ENCODE results near the gene SLFN13. TPM values are rescaled to one million over a fixed set of nuclear protein-coding genes. Genes with fewer than 3 reads are reported as not detected.
A peak's percentile ranks its signal among the peaks of the same experiment; 100 is the strongest.
"Not testable (repeated sequence)": the region's sequence is repeated elsewhere in the genome, so short reads cannot be mapped to it uniquely, and the experiment has no call there.

The SLFN13 gene
- total RNA-seq, 1 donor from 2014 or later: 1.0 TPM

DNA sequence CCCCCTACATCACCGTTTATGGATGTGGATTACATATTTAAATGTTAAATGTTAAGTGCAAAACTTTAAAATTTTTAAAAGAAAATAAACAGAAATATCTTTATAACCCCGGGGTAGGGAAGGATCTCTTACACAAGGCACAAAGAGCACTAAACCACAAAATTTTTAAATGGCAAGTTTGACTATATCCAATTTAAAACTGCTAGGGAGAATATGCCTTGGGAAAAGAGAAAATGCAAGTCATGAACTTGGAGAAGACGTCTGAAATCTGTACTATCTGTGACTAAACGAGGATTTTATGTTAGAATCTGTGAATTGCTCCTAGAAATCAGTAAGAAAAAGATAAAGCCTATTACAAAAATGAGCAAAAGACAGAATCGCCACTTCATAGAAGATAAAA lies 28.7 kb upstream of the SLFN13 start:
- H3K27me3 ChIP-seq (ENCODE audit: control insufficient read depth in 3 of 3, insufficient read depth in 3 of 3, low read length in 3 of 3): peaks cover 0 to 14% (median 0%) of the 10 kb centered on the region in 3 donors
- H3K27ac ChIP-seq (ENCODE audit: low read depth, low read length): no peak overlapping the region
- H3K9me3 ChIP-seq (ENCODE audit: control insufficient read depth in 3 of 3, low read length in 3 of 3): no peaks in the 10 kb centered on the region
- H3K9ac ChIP-seq (ENCODE audit: low read depth in 1 of 3, low read length in 3 of 3): no peak overlapping the region
- H3K4me1 ChIP-seq (ENCODE audit: control insufficient read depth in 3 of 3, insufficient read depth in 3 of 3, low read length in 3 of 3): no peaks in the 10 kb centered on the region
- H3K4me3 ChIP-seq (ENCODE audit: low read length in 3 of 3): no peak overlapping the region
- no peaks in the 10 kb centered on the region for H3K36me3 ChIP-seq (ENCODE audit: control insufficient read depth in 3 of 3, insufficient read depth in 3 of 3, low read length in 3 of 3)

DNA sequence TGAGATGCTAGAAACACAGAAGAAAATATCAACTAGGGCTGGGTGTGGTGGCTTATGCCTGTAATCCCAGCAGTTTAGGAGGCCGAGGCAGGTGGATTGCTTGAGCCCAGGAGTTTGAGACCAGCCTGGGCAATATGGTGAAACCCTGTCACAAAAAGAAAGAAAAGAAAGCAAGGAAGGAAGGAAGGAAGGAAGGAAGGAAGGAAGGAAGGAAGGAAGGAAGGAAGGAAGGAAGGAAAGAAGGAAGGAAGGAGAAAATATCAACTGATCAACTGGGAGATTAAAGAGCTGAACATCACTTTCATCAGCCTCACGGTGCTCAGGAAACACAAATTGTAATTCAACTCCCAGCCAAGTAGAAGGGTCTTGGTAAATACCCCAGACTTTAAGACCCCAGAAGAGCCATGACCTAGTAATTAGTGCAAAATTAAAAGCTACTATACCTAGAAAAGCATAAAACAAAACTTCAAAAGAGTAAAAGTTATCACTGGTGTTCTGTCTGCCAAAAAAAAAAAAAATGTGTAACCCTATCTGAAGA lies 27.8 kb upstream of the SLFN13 start:
- H3K4me3 ChIP-seq (ENCODE audit: low read length in 3 of 3): no peak overlapping the region
- H3K36me3 ChIP-seq (ENCODE audit: control insufficient read depth in 3 of 3, insufficient read depth in 3 of 3, low read length in 3 of 3): no peaks in the 10 kb centered on the region
- no peak overlapping the region for H3K27ac ChIP-seq (ENCODE audit: low read depth, low read length)
- H3K9me3 ChIP-seq (ENCODE audit: control insufficient read depth in 3 of 3, low read length in 3 of 3): no peaks in the 10 kb centered on the region
- no peak overlapping the region for H3K9ac ChIP-seq (ENCODE audit: low read depth in 1 of 3, low read length in 3 of 3)
- peaks cover 0 to 14% (median 0%) of the 10 kb centered on the region in 3 donors for H3K27me3 ChIP-seq (ENCODE audit: control insufficient read depth in 3 of 3, insufficient read depth in 3 of 3, low read length in 3 of 3)
- no peaks in the 10 kb centered on the region for H3K4me1 ChIP-seq (ENCODE audit: control insufficient read depth in 3 of 3, insufficient read depth in 3 of 3, low read length in 3 of 3)

DNA sequence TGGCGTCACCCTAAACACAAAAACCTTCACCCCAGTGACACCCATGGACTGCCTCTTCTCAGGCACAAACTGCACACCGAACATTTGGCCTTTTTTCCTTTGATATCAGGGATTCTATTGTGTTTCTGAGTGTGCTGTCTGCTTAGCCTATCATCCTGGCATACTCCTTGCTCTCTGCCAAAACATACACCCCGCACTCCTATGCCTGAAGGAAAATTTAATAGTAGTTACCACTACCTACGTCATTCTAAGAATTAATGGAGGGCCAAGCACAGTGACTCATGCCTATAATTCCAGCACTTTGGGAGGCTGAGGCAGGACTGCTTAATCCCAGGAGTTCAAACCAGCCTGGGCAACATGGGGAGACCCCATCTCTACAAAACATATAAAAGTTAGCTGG lies 19.9 kb upstream of the SLFN13 start:
- H3K4me3 ChIP-seq (ENCODE audit: low read length in 3 of 3): no peak overlapping the region
- no peaks in the 10 kb centered on the region for H3K4me1 ChIP-seq (ENCODE audit: control insufficient read depth in 3 of 3, insufficient read depth in 3 of 3, low read length in 3 of 3)
- no peak overlapping the region for H3K27ac ChIP-seq (ENCODE audit: low read depth, low read length)
- no peak overlapping the region for H3K9ac ChIP-seq (ENCODE audit: low read depth in 1 of 3, low read length in 3 of 3)
- H3K27me3 ChIP-seq (ENCODE audit: control insufficient read depth in 3 of 3, insufficient read depth in 3 of 3, low read length in 3 of 3): peaks cover 0 to 4% (median 4%) of the 10 kb centered on the region in 3 donors
- no peaks in the 10 kb centered on the region for H3K36me3 ChIP-seq (ENCODE audit: control insufficient read depth in 3 of 3, insufficient read depth in 3 of 3, low read length in 3 of 3)
- H3K9me3 ChIP-seq (ENCODE audit: control insufficient read depth in 3 of 3, low read length in 3 of 3): no peaks in the 10 kb centered on the region

DNA sequence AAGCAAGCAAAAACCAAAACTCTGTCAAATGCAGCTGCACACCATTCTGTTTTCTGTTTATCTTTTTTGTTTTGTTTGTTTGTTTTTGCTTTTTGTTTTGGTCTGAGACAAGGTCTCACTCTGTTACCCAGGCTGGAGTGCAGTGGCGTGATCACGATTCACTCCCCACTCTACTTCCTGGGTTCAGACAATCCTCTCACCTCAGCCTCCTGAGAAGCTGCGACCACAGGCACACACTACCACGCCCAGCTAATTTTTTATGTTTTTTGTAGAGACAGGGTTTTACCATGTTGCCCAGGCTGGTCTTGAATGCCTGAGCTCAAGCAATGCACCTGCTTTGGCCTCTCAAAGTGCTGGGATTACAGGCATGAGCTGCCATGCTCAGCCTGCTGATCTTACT lies 19.3 kb upstream of the SLFN13 start:
- Histone ChIP-seq H3K27ac (ENCODE audit: low read depth, low read length) (no peak overlapping the region), H3K9me3 (ENCODE audit: control insufficient read depth in 3 of 3, low read length in 3 of 3) (no peaks in the 10 kb centered on the region), H3K36me3 (ENCODE audit: control insufficient read depth in 3 of 3, insufficient read depth in 3 of 3, low read length in 3 of 3) (no peaks in the 10 kb centered on the region)

DNA sequence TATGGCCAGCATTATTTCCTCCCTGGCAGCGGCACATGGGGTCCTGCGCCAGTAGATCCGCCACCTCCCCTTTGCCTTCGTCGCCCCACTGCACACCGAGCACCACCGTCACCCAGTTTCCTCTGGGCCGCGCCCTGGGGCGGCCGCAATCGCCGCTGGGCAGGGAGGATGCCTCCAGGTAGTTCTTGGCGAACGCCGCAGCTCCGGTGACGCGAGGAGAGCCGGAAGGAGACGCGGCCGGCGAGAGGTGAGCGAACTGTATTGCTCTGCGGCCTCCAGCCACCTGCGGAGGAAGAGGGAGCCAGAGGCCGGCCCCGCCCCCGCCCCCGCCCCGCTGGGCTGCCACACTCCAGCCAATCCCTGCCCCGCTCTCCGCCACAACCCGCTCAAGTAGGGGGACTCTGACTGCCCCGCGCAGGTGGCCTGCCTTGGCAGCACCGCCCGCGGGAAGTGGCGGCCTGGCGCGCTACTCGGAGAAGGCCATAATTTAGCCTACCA lies 11.8 kb upstream of the SLFN13 start:
- H3K27me3 ChIP-seq (ENCODE audit: control insufficient read depth in 3 of 3, insufficient read depth in 3 of 3, low read length in 3 of 3): peaks cover 0 to 23% (median 15%) of the 10 kb centered on the region in 3 donors
- H3K27ac ChIP-seq (ENCODE audit: low read depth, low read length): no peak overlapping the region
- H3K36me3 ChIP-seq (ENCODE audit: control insufficient read depth in 3 of 3, insufficient read depth in 3 of 3, low read length in 3 of 3): no peaks in the 10 kb centered on the region
- peak overlapping the region in 2 of 3 donors; percentile 3 to 59 for H3K4me3 ChIP-seq (ENCODE audit: low read length in 3 of 3)
- no peak overlapping the region for H3K9ac ChIP-seq (ENCODE audit: low read depth in 1 of 3, low read length in 3 of 3)
- peaks cover 0 to 3% (median 0%) of the 10 kb centered on the region in 3 donors for H3K4me1 ChIP-seq (ENCODE audit: control insufficient read depth in 3 of 3, insufficient read depth in 3 of 3, low read length in 3 of 3)
- H3K9me3 ChIP-seq (ENCODE audit: control insufficient read depth in 3 of 3, low read length in 3 of 3): no peaks in the 10 kb centered on the region

More for the DNA sequence above, 19.3 kb upstream of the SLFN13 start:
- Histone ChIP-seq H3K27me3 (ENCODE audit: control insufficient read depth in 3 of 3, insufficient read depth in 3 of 3, low read length in 3 of 3) (peaks cover 0 to 6% (median 4%) of the 10 kb centered on the region in 3 donors), H3K9ac (ENCODE audit: low read depth in 1 of 3, low read length in 3 of 3) (no peak overlapping the region), H3K4me3 (ENCODE audit: low read length in 3 of 3) (no peak overlapping the region), H3K4me1 (ENCODE audit: control insufficient read depth in 3 of 3, insufficient read depth in 3 of 3, low read length in 3 of 3) (no peaks in the 10 kb centered on the region)

DNA sequence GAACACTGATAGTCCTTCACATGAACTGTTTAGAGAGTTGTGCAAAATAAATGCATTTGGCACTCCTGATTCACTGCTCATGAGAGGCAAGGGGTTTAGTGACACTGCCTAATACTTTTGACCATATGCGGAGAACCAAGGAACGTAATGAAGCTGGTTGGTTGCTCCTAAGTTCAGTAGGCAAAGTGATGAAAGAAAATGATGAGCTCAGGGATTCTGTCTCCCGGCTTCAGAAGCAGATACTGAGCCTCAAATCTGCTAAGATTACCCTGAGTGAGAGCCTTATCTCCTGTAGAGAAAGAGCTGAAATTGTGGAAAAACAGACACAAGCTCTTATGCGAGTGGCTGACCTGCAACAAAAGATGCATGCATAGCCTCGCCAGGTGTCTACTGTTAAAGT lies 5.5 kb upstream of the SLFN13 start:
- H3K4me1 ChIP-seq (ENCODE audit: control insufficient read depth in 3 of 3, insufficient read depth in 3 of 3, low read length in 3 of 3); H3K27ac ChIP-seq (ENCODE audit: low read depth, low read length); H3K9ac ChIP-seq (ENCODE audit: low read depth in 1 of 3, low read length in 3 of 3); H3K36me3 ChIP-seq (ENCODE audit: control insufficient read depth in 3 of 3, insufficient read depth in 3 of 3, low read length in 3 of 3); H3K9me3 ChIP-seq (ENCODE audit: control insufficient read depth in 3 of 3, low read length in 3 of 3); H3K4me3 ChIP-seq (ENCODE audit: low read length in 3 of 3): not testable (repeated sequence)
- peaks cover 9 to 11% (median 10%) of the 10 kb centered on the region in 3 donors for H3K27me3 ChIP-seq (ENCODE audit: control insufficient read depth in 3 of 3, insufficient read depth in 3 of 3, low read length in 3 of 3)

DNA sequence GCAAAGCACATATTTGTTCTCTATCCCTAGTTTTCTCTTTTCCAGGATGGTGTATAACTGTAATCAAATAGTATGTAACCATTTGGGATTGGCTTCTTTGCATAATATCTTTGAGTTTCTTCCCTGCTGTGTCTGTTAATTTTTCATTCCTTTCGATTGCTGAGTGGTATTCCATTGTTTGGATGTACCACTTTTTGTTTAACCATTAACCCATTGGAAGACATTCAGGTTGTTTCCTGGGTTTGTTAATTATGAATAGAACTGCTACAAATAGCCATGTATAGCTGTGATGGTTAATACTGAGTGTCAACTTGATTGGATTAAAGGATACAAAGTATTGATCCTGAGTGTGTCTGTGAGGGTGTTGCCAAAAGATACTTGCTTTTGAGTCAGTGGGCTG lies 4.6 kb upstream of the SLFN13 start:
- no peak overlapping the region for H3K4me3 ChIP-seq (ENCODE audit: low read length in 3 of 3)
- H3K27ac ChIP-seq (ENCODE audit: low read depth, low read length): no peak overlapping the region
- no peaks in the 10 kb centered on the region for H3K36me3 ChIP-seq (ENCODE audit: control insufficient read depth in 3 of 3, insufficient read depth in 3 of 3, low read length in 3 of 3)
- H3K9me3 ChIP-seq (ENCODE audit: control insufficient read depth in 3 of 3, low read length in 3 of 3): no peaks in the 10 kb centered on the region
- no peak overlapping the region for H3K9ac ChIP-seq (ENCODE audit: low read depth in 1 of 3, low read length in 3 of 3)
- H3K4me1 ChIP-seq (ENCODE audit: control insufficient read depth in 3 of 3, insufficient read depth in 3 of 3, low read length in 3 of 3): peaks cover 4 to 12% (median 8%) of the 10 kb centered on the region in 3 donors
- peaks cover 15 to 19% (median 19%) of the 10 kb centered on the region in 3 donors for H3K27me3 ChIP-seq (ENCODE audit: control insufficient read depth in 3 of 3, insufficient read depth in 3 of 3, low read length in 3 of 3)

DNA sequence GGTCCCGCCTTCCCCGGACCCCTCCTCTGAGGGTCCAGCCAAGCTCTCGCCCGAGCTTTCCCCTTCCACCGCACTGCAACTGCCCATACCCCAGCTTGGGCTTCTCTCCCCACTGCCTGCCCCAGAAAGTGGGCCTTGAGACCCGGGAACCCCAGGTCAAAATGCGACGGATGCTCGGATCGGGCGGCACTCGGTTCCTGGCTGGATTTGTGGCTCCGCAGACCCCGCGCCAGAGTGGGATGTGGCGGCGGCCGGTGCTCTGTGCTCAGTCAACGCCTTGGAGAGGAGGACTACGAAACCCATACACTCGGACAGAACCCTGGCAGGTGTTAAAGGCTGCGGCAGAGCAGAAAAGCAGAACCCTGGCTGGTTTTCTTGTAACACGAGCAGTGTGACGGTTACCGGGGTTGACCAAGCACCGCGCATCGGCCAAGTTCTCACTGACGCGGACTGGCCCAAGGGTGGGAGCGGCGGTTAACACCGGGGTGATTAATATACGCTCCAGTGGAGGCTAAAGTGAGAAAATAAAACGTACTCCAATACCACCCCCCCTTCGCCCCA lies 885 bp upstream of the SLFN13 start:
- Histone ChIP-seq H3K9me3 (ENCODE audit: control insufficient read depth in 3 of 3, low read length in 3 of 3) (no peaks in the 10 kb centered on the region), H3K9ac (ENCODE audit: low read depth in 1 of 3, low read length in 3 of 3) (no peak overlapping the region), H3K27ac (ENCODE audit: low read depth, low read length) (no peak overlapping the region), H3K4me1 (ENCODE audit: control insufficient read depth in 3 of 3, insufficient read depth in 3 of 3, low read length in 3 of 3) (peaks cover 7 to 12% (median 8%) of the 10 kb centered on the region in 3 donors), H3K27me3 (ENCODE audit: control insufficient read depth in 3 of 3, insufficient read depth in 3 of 3, low read length in 3 of 3) (peaks cover 15 to 31% (median 27%) of the 10 kb centered on the region in 3 donors), H3K4me3 (ENCODE audit: low read length in 3 of 3) (peak overlapping the region; percentile 9 to 42 (median 35)), H3K36me3 (ENCODE audit: control insufficient read depth in 3 of 3, insufficient read depth in 3 of 3, low read length in 3 of 3) (no peaks in the 10 kb centered on the region)

DNA sequence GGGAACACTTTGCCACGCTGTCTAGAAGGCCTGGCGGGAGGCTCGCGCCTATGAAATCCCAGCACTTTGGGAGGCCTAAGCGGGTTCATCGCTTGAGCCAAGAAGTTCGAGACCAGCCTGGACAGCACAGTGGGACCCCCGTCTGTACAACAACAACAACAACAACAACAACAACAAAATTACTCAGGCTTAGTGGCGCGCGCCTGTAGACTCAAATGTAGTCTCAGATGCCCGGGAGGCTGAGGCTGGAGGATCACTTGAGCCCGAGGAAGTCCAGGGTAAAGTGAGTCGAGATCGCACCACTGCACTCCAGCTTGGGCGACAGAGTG lies 297 bp upstream of the SLFN13 start:
- no peaks in the 10 kb centered on the region for H3K36me3 ChIP-seq (ENCODE audit: control insufficient read depth in 3 of 3, insufficient read depth in 3 of 3, low read length in 3 of 3)
- peaks cover 15 to 31% (median 27%) of the 10 kb centered on the region in 3 donors for H3K27me3 ChIP-seq (ENCODE audit: control insufficient read depth in 3 of 3, insufficient read depth in 3 of 3, low read length in 3 of 3)
- no peak overlapping the region for H3K9ac ChIP-seq (ENCODE audit: low read depth in 1 of 3, low read length in 3 of 3)
- no peak overlapping the region for H3K27ac ChIP-seq (ENCODE audit: low read depth, low read length)
- peak overlapping the region; percentile 65 to 75 (median 74) for H3K4me3 ChIP-seq (ENCODE audit: low read length in 3 of 3)
- H3K9me3 ChIP-seq (ENCODE audit: control insufficient read depth in 3 of 3, low read length in 3 of 3): no peaks in the 10 kb centered on the region
- peaks cover 7 to 12% (median 8%) of the 10 kb centered on the region in 3 donors for H3K4me1 ChIP-seq (ENCODE audit: control insufficient read depth in 3 of 3, insufficient read depth in 3 of 3, low read length in 3 of 3)

DNA sequence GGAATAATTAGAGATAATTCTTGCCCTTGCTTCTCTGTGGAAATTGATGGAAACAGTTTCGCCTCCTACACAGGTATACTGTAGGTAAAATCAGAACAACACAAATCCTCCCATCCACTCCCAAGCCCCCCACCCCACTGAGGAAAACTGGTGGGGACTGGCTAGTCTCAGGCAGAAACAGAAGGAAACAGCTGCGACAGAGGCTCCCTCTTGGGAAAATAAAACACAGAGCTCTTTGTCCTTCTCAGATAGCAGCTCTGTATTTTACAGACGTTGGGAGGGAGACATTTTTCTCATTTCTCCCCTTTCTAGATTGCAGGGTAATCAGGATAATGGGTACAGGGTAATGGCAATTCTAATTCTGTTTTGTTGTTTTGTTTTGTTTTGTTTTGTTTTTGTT lies 1.1 kb downstream of the SLFN13 start:
- no peaks in the 10 kb centered on the region for H3K36me3 ChIP-seq (ENCODE audit: control insufficient read depth in 3 of 3, insufficient read depth in 3 of 3, low read length in 3 of 3)
- H3K9ac ChIP-seq (ENCODE audit: low read depth in 1 of 3, low read length in 3 of 3): no peak overlapping the region
- no peak overlapping the region for H3K27ac ChIP-seq (ENCODE audit: low read depth, low read length)
- H3K27me3 ChIP-seq (ENCODE audit: control insufficient read depth in 3 of 3, insufficient read depth in 3 of 3, low read length in 3 of 3): peaks cover 15 to 31% (median 27%) of the 10 kb centered on the region in 3 donors
- H3K4me1 ChIP-seq (ENCODE audit: control insufficient read depth in 3 of 3, insufficient read depth in 3 of 3, low read length in 3 of 3): peaks cover 7 to 12% (median 8%) of the 10 kb centered on the region in 3 donors
- H3K4me3 ChIP-seq (ENCODE audit: low read length in 3 of 3): peak overlapping the region in 2 of 3 donors; percentile 22 to 65
- no peaks in the 10 kb centered on the region for H3K9me3 ChIP-seq (ENCODE audit: control insufficient read depth in 3 of 3, low read length in 3 of 3)
